ENCODE results near the gene HIVEP2. TPM values are rescaled to one million over a fixed set of nuclear protein-coding genes. Genes with fewer than 3 reads are reported as not detected.

Gene HIVEP2
- total RNA-seq, 1 experiment from 2014 or later, result 4.2 TPM

GRCh38 chr6:142914937-142915697 lies 29.9 kb downstream of the HIVEP2 start:
- Histone ChIP-seq H3K27me3 (ENCODE audit: insufficient read depth, low read length) (no peaks in the 10 kb centered on the region), H2AK5ac (ENCODE audit: insufficient read length, low read length) (no peak overlapping the region), H3K4me1 (ENCODE audit: insufficient read depth, low read length) (peaks cover 8% of the 10 kb centered on the region), H4K5ac (ENCODE audit: insufficient read length, low read depth, low read length) (no peak overlapping the region), H3K9me3 (ENCODE audit: control insufficient read depth, low read depth, low read length) (peaks cover 6% of the 10 kb centered on the region), H2BK5ac (ENCODE audit: insufficient read length, low read length) (no peak overlapping the region), H2BK120ac (ENCODE audit: low read depth, low read length, poor library complexity, severe bottlenecking) (no peak overlapping the region), H4K20me1 (ENCODE audit: control insufficient read depth, insufficient read depth, insufficient read length) (no peaks in the 10 kb centered on the region), H4K8ac (replicated peaks; ENCODE audit: insufficient read length, low read depth, low read length) (no peak overlapping the region), H3K18ac (ENCODE audit: insufficient read length, low read depth, low read length) (no peak overlapping the region), H2BK20ac (ENCODE audit: low read depth, low read length, poor library complexity, severe bottlenecking) (no peak overlapping the region), H3K56ac (ENCODE audit: insufficient read length, low read depth, low read length) (no peak overlapping the region), H3K4ac (ENCODE audit: low read depth, low read length) (no peak overlapping the region), H3T11ph (ENCODE audit: low read length) (no peak overlapping the region), H2BK12ac (ENCODE audit: insufficient read length, low read depth, low read length) (no peak overlapping the region), H3K23me2 (ENCODE audit: insufficient read length, low read depth, low read length, poor library complexity, severe bottlenecking) (no peaks in the 10 kb centered on the region), H3K14ac (ENCODE audit: insufficient read depth, low read length) (no peak overlapping the region), H3K79me2 (ENCODE audit: insufficient read depth, low read length) (peaks cover 2% of the 10 kb centered on the region; the same call in 1 of the 2 replicates), H4K91ac (ENCODE audit: insufficient read length, low read depth, low read length) (no peak overlapping the region), H3K27ac (ENCODE audit: insufficient read length, low read depth, low read length) (no peak overlapping the region), H3K9ac (ENCODE audit: extremely low read depth, insufficient read length, low read length) (no peak overlapping the region), H2BK15ac (ENCODE audit: low read depth, low read length) (no peak overlapping the region), H3K4me2 (ENCODE audit: insufficient read depth, insufficient read length, low read length) (no peak overlapping the region), H3K79me1 (ENCODE audit: insufficient read depth, low read depth, low read length, poor library complexity, severe bottlenecking) (no peaks in the 10 kb centered on the region), H2AFZ (ENCODE audit: low read length) (no peak overlapping the region), H3K23ac (ENCODE audit: insufficient read length, low read depth, low read length) (no peak overlapping the region)
- Mint-ChIP-seq H3K36me3 (ENCODE audit: insufficient read depth in 1 of 3, low read depth in 3 of 3) (peaks cover 14 to 17% (median 15%) of the 10 kb centered on the region in 3 experiments), H3K4me3 (no peak overlapping the region), H3K9me3 (peaks cover 10 to 15% of the 10 kb centered on the region in 2 experiments; a peak in 4 of 5 replicates), H3K27me3 (ENCODE audit: low read depth) (no peaks in the 10 kb centered on the region), H3K27ac (peak overlapping the region in 1 of 3 experiments; percentile 14; a peak in 2 of 7 replicates), H3K4me1 (peaks cover 28 to 45% of the 10 kb centered on the region in 2 experiments)
- WGBS (ENCODE audit: extremely low coverage, insufficient read length, low lambda C conversion rate), result no CpG with 5 or more reads among the region's 2 CpGs
- DNase-seq, result no peak
- TF ChIP-seq, protein P1, sequence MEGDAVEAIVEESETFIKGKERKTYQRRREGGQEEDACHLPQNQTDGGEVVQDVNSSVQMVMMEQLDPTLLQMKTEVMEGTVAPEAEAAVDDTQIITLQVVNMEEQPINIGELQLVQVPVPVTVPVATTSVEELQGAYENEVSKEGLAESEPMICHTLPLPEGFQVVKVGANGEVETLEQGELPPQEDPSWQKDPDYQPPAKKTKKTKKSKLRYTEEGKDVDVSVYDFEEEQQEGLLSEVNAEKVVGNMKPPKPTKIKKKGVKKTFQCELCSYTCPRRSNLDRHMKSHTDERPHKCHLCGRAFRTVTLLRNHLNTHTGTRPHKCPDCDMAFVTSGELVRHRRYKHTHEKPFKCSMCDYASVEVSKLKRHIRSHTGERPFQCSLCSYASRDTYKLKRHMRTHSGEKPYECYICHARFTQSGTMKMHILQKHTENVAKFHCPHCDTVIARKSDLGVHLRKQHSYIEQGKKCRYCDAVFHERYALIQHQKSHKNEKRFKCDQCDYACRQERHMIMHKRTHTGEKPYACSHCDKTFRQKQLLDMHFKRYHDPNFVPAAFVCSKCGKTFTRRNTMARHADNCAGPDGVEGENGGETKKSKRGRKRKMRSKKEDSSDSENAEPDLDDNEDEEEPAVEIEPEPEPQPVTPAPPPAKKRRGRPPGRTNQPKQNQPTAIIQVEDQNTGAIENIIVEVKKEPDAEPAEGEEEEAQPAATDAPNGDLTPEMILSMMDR (conservative IDR thresholded peaks at IDR 0.05), result no peak
